Activated naive CD8-positive, alpha-beta T cell (primary cell): ENCODE results near the gene EDC3.
"Not testable (repeated sequence)": the region's sequence is repeated elsewhere in the genome, so short reads cannot be mapped to it uniquely, and the experiment has no call there.

Experiments used
- H3K27ac Mint-ChIP-seq: one replicate; pipeline ENCODE4 v1.8.0; 2021; ENCODE audit warnings: mixed read lengths
- H3K27me3 Mint-ChIP-seq: one replicate; pipeline ENCODE4 v1.8.0; 2021; ENCODE audit warnings: mixed read lengths
- H3K36me3 Mint-ChIP-seq: one replicate; pipeline ENCODE4 v1.8.0; 2021; ENCODE audit warnings: mixed read lengths
- H3K4me1 Mint-ChIP-seq: one replicate; pipeline ENCODE4 v1.8.0; 2021; ENCODE audit warnings: low read depth, mixed read lengths
- H3K4me3 Mint-ChIP-seq: one replicate; pipeline ENCODE4 v1.8.0; 2021; ENCODE audit warnings: mild to moderate bottlenecking, mixed read lengths
- H3K9me3 Mint-ChIP-seq: one replicate; pipeline ENCODE4 v1.8.0; 2021; ENCODE audit warnings: low read depth, mixed read lengths

EDC3 gene

GRCh38 chr15:74643665-74644204 lies 52.1 kb downstream of the EDC3 start:
- Mint-ChIP-seq H3K4me1 (peaks cover 5% of the 10 kb centered on the region), H3K9me3 (no peaks in the 10 kb centered on the region), H3K27me3 (no peaks in the 10 kb centered on the region), H3K27ac (peak overlapping the region; percentile 81), H3K4me3 (no peak overlapping the region), H3K36me3 (peaks cover 3% of the 10 kb centered on the region)

- no peaks in the 10 kb centered on the region for H3K27me3 Mint-ChIP-seq
- no peaks in the 10 kb centered on the region for H3K9me3 Mint-ChIP-seq
- peaks cover 5% of the 10 kb centered on the region for H3K4me1 Mint-ChIP-seq
- H3K27ac Mint-ChIP-seq: peak overlapping the region; percentile 81
- H3K36me3 Mint-ChIP-seq: peaks cover 3% of the 10 kb centered on the region
- no peak overlapping the region for H3K4me3 Mint-ChIP-seq
Measured at GRCh38 chr15:74642734-74643664, 52.8 kb downstream of the EDC3 start.

- Mint-ChIP-seq H3K27ac (no peak overlapping the region), H3K4me1 (peaks cover 5% of the 10 kb centered on the region), H3K36me3 (peaks cover 3% of the 10 kb centered on the region), H3K27me3 (no peaks in the 10 kb centered on the region), H3K4me3 (no peak overlapping the region), H3K9me3 (no peaks in the 10 kb centered on the region)
Measured at GRCh38 chr15:74642348-74642733, 53.5 kb downstream of the EDC3 start.

GRCh38 chr15:74641151-74641550 lies 54.7 kb downstream of the EDC3 start:
- no peak overlapping the region for H3K4me3 Mint-ChIP-seq
- H3K9me3 Mint-ChIP-seq: no peaks in the 10 kb centered on the region
- peaks cover 5% of the 10 kb centered on the region for H3K4me1 Mint-ChIP-seq
- H3K36me3 Mint-ChIP-seq: peaks cover 3% of the 10 kb centered on the region
- peak overlapping the region; percentile 13 for H3K27ac Mint-ChIP-seq
- H3K27me3 Mint-ChIP-seq: no peaks in the 10 kb centered on the region

GRCh38 chr15:74636984-74637383 lies 58.8 kb downstream of the EDC3 start:
- H3K4me1 Mint-ChIP-seq: peaks cover 2% of the 10 kb centered on the region

GRCh38 chr15:74635228-74635627 lies 60.6 kb downstream of the EDC3 start:
- Mint-ChIP-seq H3K9me3 (no peaks in the 10 kb centered on the region), H3K36me3 (no peaks in the 10 kb centered on the region), H3K4me1 (peaks cover 3% of the 10 kb centered on the region), H3K27ac (peak overlapping the region; percentile 34), H3K4me3 (no peak overlapping the region), H3K27me3 (no peaks in the 10 kb centered on the region)

More at GRCh38 chr15:74636984-74637383, 58.8 kb downstream of the EDC3 start:
- peak overlapping the region; percentile 50 for H3K27ac Mint-ChIP-seq
- H3K36me3 Mint-ChIP-seq: no peaks in the 10 kb centered on the region
- no peaks in the 10 kb centered on the region for H3K9me3 Mint-ChIP-seq
- H3K4me3 Mint-ChIP-seq: no peak overlapping the region
- no peaks in the 10 kb centered on the region for H3K27me3 Mint-ChIP-seq

- no peak overlapping the region for H3K27ac Mint-ChIP-seq
Measured at GRCh38 chr15:74633781-74634180, 62.0 kb downstream of the EDC3 start.

GRCh38 chr15:74632601-74633000 lies 63.2 kb downstream of the EDC3 start:
- no peak overlapping the region for H3K4me3 Mint-ChIP-seq
- H3K27me3 Mint-ChIP-seq: no peaks in the 10 kb centered on the region
- H3K9me3 Mint-ChIP-seq: no peaks in the 10 kb centered on the region
- H3K27ac Mint-ChIP-seq: no peak overlapping the region
- peaks cover 2% of the 10 kb centered on the region for H3K36me3 Mint-ChIP-seq
- peaks cover 11% of the 10 kb centered on the region for H3K4me1 Mint-ChIP-seq

More at GRCh38 chr15:74633781-74634180, 62.0 kb downstream of the EDC3 start:
- Mint-ChIP-seq H3K27me3 (no peaks in the 10 kb centered on the region), H3K4me3 (no peak overlapping the region), H3K4me1 (peaks cover 3% of the 10 kb centered on the region), H3K36me3 (no peaks in the 10 kb centered on the region), H3K9me3 (no peaks in the 10 kb centered on the region)

- Mint-ChIP-seq H3K27ac (no peak overlapping the region), H3K9me3 (no peaks in the 10 kb centered on the region), H3K4me3 (no peak overlapping the region), H3K4me1 (peaks cover 16% of the 10 kb centered on the region), H3K36me3 (peaks cover 2% of the 10 kb centered on the region), H3K27me3 (no peaks in the 10 kb centered on the region)
Measured at GRCh38 chr15:74631935-74632560, 63.8 kb downstream of the EDC3 start.

GRCh38 chr15:74631408-74631807 lies 64.4 kb downstream of the EDC3 start:
- peaks cover 21% of the 10 kb centered on the region for H3K4me1 Mint-ChIP-seq
- peaks cover 2% of the 10 kb centered on the region for H3K36me3 Mint-ChIP-seq
- no peak overlapping the region for H3K4me3 Mint-ChIP-seq
- H3K9me3 Mint-ChIP-seq: no peaks in the 10 kb centered on the region
- no peaks in the 10 kb centered on the region for H3K27me3 Mint-ChIP-seq
- H3K27ac Mint-ChIP-seq: no peak overlapping the region

- peaks cover 2% of the 10 kb centered on the region for H3K36me3 Mint-ChIP-seq
- H3K9me3 Mint-ChIP-seq: no peaks in the 10 kb centered on the region
- no peaks in the 10 kb centered on the region for H3K27me3 Mint-ChIP-seq
- H3K27ac Mint-ChIP-seq: no peak overlapping the region
- no peak overlapping the region for H3K4me3 Mint-ChIP-seq
- peaks cover 25% of the 10 kb centered on the region for H3K4me1 Mint-ChIP-seq
Measured at GRCh38 chr15:74631087-74631385, 64.8 kb downstream of the EDC3 start.

GRCh38 chr15:74630284-74631086 lies 65.3 kb downstream of the EDC3 start:
- H3K27ac Mint-ChIP-seq: peak overlapping the region; percentile 61
- H3K9me3 Mint-ChIP-seq: no peaks in the 10 kb centered on the region
- peaks cover 30% of the 10 kb centered on the region for H3K4me1 Mint-ChIP-seq
- H3K27me3 Mint-ChIP-seq: no peaks in the 10 kb centered on the region
- peaks cover 5% of the 10 kb centered on the region for H3K36me3 Mint-ChIP-seq
- H3K4me3 Mint-ChIP-seq: no peak overlapping the region

- H3K27ac Mint-ChIP-seq, H3K27me3 Mint-ChIP-seq, H3K36me3 Mint-ChIP-seq, H3K9me3 Mint-ChIP-seq, H3K4me3 Mint-ChIP-seq: not testable (repeated sequence)
- peaks cover 37% of the 10 kb centered on the region for H3K4me1 Mint-ChIP-seq
Measured at GRCh38 chr15:74629696-74630095, 66.1 kb downstream of the EDC3 start.

- Mint-ChIP-seq H3K9me3 (no peaks in the 10 kb centered on the region), H3K4me1 (peaks cover 41% of the 10 kb centered on the region), H3K36me3 (peaks cover 5% of the 10 kb centered on the region), H3K27me3 (no peaks in the 10 kb centered on the region), H3K27ac (peak overlapping the region; percentile 41), H3K4me3 (no peak overlapping the region)
Measured at GRCh38 chr15:74628949-74629348, 66.9 kb downstream of the EDC3 start.

- Mint-ChIP-seq H3K9me3 (no peaks in the 10 kb centered on the region), H3K4me1 (peaks cover 41% of the 10 kb centered on the region), H3K4me3 (no peak overlapping the region), H3K27ac (peak overlapping the region; percentile 82), H3K36me3 (peaks cover 5% of the 10 kb centered on the region), H3K27me3 (no peaks in the 10 kb centered on the region)
Measured at GRCh38 chr15:74628199-74628598, 67.6 kb downstream of the EDC3 start.
